IPS-18a (cell line): ENCODE measurements around the gene KMT5B.

Source experiments
- H3K27ac ChIP-seq: one replicate; pipeline ENCODE4 v1.5.1; 2013; ENCODE audit warnings: low read length
- H3K27me3 ChIP-seq: one replicate; pipeline ENCODE4 v1.6.1; 2013; ENCODE audit warnings: mild to moderate bottlenecking, low read length; ENCODE audit not compliant: control insufficient read depth, insufficient read depth
- H3K36me3 ChIP-seq: one replicate; pipeline ENCODE4 v1.6.1; 2013; ENCODE audit warnings: low read depth, low read length; ENCODE audit not compliant: control insufficient read depth
- H3K4me1 ChIP-seq: one replicate; pipeline ENCODE4 v1.6.1; 2013; ENCODE audit warnings: low read depth, low read length; ENCODE audit not compliant: control insufficient read depth
- H3K4me3 ChIP-seq: one replicate; pipeline ENCODE4 v1.5.1; 2013; ENCODE audit warnings: low read length
- H3K9ac ChIP-seq: one replicate; pipeline ENCODE4 v1.6.1; 2013; ENCODE audit warnings: mild to moderate bottlenecking, low read length, moderate library complexity
- H3K9me3 ChIP-seq: one replicate; pipeline ENCODE4 v1.6.1; 2013; ENCODE audit warnings: low read depth, low read length; ENCODE audit not compliant: control insufficient read depth

Gene KMT5B

GRCh38 chr11:68106165-68106940, 106.7 kb downstream of the KMT5B start:
- H3K27ac ChIP-seq, result no peak overlapping the region
- no peak overlapping the region for H3K9ac ChIP-seq
- no peaks in the 10 kb centered on the region for H3K27me3 ChIP-seq

More at GRCh38 chr11:68106165-68106940, 106.7 kb downstream of the KMT5B start:
- peaks cover 11% of the 10 kb centered on the region for H3K4me1 ChIP-seq
- no peaks in the 10 kb centered on the region for H3K36me3 ChIP-seq
- H3K9me3 ChIP-seq, result no peaks in the 10 kb centered on the region
- H3K4me3 ChIP-seq, result no peak overlapping the region
